ENCODE data around the gene ZNF556.

DNA sequence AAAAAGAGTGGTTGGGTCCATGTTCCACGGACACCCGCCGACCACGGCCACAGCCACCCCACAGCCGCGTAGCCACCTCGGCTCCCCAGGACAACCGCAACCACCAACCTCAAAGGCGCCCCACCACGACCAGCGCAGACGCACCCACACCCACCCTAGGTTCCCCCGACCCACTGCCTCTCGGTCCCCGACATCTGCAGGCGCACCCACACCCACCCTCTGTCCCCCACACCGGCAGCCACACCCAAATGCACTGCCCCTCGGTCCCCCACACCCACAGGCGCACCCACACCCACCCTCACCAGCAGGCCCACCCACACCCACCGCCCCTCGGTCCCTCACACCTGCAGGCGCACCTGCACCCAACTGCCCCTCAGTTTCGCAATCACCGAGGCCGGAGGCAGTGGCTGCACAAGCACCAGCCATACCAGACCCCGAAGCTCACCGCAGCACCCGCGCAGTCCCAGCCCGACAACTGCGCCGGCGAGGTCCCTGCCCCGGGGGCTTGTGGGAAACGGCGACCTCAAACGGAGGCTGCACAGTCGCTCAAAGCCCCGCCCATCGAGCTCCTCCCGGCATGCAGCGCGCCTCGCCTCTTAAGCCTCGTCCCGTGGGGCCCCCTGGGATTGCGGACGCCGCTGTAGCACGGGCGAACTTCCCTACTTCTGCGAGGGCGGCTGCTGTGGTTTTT lies 59.4 kb downstream of the ZNF556 start:
- TF ChIP-seq EZH2 (IDR thresholded peaks at IDR 0.05): no peak
- TF ChIP-seq SRF (IDR thresholded peaks at IDR 0.05; ENCODE audit: low read depth): no peak

Data from HCT116 (cell line).